HG03139 (cell line): Measurements from ENCODE around the gene CDK18.

ENCODE experiments used
- ATAC-seq: cut with Tn5 transposase; IDR thresholded peaks from one replicate; pipeline ENCODE4 v1.9.1; 2021; ENCODE audit not compliant: unreplicated experiment

The CDK18 gene

GRCh38 chr1:205568135-205568468 is 63.6 kb downstream of the CDK18 start:
- ATAC-seq, result no peak

GRCh38 chr1:205568469-205569361 is 64.2 kb downstream of the CDK18 start:
- no peak for ATAC-seq

DNA sequence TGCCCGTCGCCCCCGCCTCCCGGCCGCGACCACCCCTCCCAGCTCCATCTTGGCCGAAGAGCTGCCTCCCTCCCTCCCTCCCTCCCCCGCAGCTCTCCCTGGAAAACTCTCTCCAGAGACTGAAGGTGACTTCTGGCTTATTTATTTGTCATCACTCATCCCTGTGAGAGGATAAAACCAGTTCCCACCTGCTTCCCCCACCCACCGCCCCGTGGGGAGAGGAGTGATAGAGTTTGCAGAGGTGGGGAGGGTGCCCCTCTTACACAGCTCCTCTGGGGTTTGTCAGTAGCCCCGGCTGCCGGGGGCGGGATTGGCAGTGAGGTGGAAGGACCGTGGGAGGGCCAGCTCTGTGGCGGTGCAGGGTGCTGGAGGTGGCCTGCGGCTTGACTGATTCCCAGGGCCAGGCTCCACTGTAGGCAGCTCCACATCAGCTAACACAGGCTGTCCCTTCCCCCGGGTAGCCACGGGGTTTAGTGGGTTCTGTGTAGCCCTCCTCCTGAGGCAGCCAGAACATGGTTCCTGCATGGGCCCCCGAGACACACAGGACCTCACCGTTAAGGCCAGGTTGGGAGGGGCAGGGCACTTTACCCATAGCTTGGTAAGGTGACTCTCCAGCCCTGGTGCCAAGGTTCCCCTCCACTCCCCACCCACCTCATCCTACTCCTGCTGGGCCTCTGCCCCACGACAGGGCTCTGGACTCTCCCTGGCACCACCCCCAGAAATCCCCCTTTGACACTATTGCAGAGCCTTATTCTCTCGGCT is 65.1 kb downstream of the CDK18 start:
- no peak for ATAC-seq

- ATAC-seq, result no peak
Observed at GRCh38 chr1:205570173-205570501, 65.7 kb downstream of the CDK18 start.

- ATAC-seq, result no peak
Observed at GRCh38 chr1:205570796-205571537, 66.5 kb downstream of the CDK18 start.

- ATAC-seq, result no peak
Observed at GRCh38 chr1:205571747-205572146, 67.3 kb downstream of the CDK18 start.

DNA sequence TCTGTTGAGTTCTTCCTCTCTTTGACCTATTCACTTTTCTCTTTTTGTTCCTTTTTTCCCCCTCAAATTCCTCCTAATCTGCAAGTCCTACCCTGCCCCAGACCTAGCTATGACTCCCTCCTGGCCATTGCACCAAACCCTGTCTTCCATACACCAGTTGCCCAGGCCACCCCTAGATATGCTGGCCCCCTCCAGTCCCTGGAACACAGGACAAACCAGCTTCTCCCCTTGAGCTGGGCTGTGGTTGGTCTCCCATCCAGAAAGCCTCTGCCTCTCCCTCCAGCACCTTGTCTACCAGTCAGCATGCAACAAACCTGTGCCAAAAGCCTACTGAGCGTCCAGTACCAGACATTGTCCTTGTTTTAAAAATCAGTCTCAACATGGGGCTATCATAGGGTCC is 68.0 kb downstream of the CDK18 start:
- ATAC-seq, result no peak

DNA sequence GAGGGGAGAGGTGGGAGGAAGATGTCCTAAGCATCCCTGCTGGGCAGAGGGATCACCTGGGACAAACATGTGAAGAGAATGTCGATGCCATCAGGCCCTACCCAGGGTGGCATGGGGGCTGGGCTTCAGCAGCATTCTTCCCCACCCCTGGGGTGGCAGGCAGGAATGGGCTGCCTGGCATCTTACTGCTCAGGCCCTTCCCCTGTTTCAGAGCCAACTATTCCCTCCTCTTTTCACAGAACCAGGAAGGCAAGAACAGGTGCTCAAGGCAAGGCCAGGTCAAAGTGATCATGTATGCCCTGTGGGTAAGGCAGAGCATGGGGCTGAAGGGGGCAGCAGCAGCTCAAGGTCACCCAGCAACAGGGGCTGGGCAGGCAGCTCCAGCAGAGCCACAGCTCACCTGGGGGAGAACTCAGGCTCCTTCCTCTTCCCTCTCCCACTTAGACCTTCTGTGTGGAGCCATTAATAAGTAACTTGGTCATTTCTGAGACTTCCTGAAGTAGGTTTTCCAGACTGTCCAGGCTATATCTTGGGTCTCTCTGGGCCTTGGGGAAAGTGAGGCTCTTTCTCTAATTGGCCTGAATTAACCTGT is 70.9 kb downstream of the CDK18 start:
- no peak for ATAC-seq

- no peak for ATAC-seq
Observed at GRCh38 chr1:205576011-205576410, 71.5 kb downstream of the CDK18 start.

GRCh38 chr1:205576805-205577761 is 72.6 kb downstream of the CDK18 start:
- ATAC-seq, result no peak

- ATAC-seq, result no peak
Observed at GRCh38 chr1:205577874-205578658, 73.6 kb downstream of the CDK18 start.

GRCh38 chr1:205578780-205579571 is 74.5 kb downstream of the CDK18 start:
- ATAC-seq, result no peak

DNA sequence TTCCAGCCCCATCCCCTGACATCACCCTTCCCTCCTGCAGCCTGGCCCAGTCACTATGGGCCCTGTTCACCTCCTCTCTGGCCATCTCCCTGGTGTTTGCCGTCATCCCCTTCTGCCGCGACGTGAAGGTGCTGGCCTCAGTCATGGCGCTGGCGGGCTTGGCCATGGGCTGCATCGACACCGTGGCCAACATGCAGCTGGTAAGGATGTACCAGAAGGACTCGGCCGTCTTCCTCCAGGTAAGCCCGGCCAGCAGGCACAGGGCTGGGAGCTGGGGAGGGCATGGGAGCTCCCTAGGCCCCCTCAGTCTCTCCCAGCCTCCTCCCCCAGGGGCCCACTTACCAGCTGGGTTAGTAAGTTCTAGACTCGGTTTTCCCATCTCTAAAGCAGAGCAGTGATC is 75.2 kb downstream of the CDK18 start:
- no peak for ATAC-seq

DNA sequence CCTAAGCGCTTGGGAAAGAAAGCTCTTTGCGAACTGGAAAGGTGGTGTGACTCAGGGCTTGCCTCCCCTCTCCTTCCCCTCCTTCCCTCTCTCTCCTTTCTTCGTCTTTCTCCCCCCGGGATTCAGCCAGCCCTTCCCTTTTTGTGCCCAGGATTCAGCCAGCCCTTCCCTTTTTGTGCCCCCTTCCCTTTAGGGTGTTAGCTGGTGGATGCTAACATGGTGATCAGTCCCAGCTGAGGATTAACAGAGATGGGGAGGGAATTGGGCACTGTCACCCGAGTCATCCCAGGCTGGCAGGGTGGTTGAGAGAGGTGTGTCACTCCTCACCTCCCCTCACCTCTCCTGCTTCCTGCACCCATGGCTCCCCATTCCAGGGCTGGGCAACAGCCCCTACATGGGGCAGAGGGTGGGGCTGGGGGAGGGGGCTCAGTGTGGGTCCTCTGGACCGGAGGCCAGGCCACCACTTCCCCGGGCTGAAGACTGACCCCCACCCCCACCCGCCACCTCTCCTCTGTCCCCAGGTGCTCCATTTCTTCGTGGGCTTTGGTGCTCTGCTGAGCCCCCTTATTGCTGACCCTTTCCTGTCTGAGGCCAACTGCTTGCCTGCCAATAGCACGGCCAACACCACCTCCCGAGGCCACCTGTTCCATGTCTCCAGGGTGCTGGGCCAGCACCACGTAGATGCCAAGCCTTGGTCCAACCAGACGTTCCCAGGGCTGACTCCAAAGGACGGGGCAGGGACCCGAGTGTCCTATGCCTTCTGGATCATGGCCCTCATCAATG is 75.9 kb downstream of the CDK18 start:
- no peak for ATAC-seq

- no peak for ATAC-seq
Observed at GRCh38 chr1:205580923-205581180, 76.4 kb downstream of the CDK18 start.

DNA sequence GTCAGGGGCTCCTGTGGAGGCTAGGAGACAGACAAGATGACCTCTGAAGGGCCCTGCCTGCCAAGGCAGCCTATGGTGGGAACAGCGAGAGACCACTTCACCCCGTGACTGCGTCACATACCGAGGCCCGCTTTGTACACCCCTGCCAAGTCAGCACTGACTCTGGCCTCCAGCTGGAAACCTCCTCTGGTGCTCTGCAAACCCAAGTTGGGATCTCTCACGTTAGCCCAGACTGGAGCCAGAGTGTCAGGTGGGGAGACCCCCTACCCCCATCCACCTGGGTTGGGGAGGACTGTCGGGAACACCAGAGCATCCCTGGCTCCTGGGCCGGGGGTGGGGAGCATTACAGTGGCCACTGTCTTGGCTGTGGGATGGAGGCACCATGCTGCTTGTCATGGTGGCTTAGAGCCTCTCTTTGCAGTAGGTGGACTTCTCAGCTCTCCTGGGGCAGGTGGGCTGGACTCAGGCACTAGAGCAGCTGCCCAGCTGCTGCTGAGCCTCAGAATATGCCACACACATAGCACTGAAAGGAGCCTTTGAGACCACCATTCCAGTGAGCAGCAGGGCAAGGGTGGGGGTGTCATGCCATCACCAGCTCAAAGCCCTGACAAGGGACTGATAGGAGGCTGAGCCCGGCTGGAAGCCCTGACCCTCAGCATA is 77.0 kb downstream of the CDK18 start:
- no peak for ATAC-seq

- no peak for ATAC-seq
Observed at GRCh38 chr1:205582046-205582445, 77.6 kb downstream of the CDK18 start.
